ENCODE measurements around the gene EXOSC7.
"Not testable (repeated sequence)": the region's sequence is repeated elsewhere in the genome, so short reads cannot be mapped to it uniquely, and the experiment has no call there.

EXOSC7 gene

GRCh38 chr3:45026038-45026437 lies 50.0 kb downstream of the EXOSC7 start, which contains the start of gene CLEC3B:
CLEC3B (plus strand) TSS chr3:45026303; CDS start chr3:45026363, 60 bp downstream.
- no peak for DNase-seq

- DNase-seq: no peak
Measured at GRCh38 chr3:45026957-45027356, 50.9 kb downstream of the EXOSC7 start.

- DNase-seq: no peak
Measured at GRCh38 chr3:45027441-45027840, 51.4 kb downstream of the EXOSC7 start.

- DNase-seq: no peak
Measured at GRCh38 chr3:45029216-45029615, 53.2 kb downstream of the EXOSC7 start.

- DNase-seq: no peak
Measured at GRCh38 chr3:45029661-45030060, 53.6 kb downstream of the EXOSC7 start.

GRCh38 chr3:45031531-45031930 lies 55.5 kb downstream of the EXOSC7 start:
- no peak for DNase-seq

- no peak for DNase-seq
Measured at GRCh38 chr3:45032113-45032512, 56.1 kb downstream of the EXOSC7 start.

GRCh38 chr3:45033791-45034190 lies 57.7 kb downstream of the EXOSC7 start:
- no peak for DNase-seq

- no peak for DNase-seq
Measured at GRCh38 chr3:45034612-45035252, 58.7 kb downstream of the EXOSC7 start.

GRCh38 chr3:45035441-45036301 lies 59.6 kb downstream of the EXOSC7 start:
- DNase-seq: no peak

- DNase-seq: no peak
Measured at GRCh38 chr3:45037720-45038455, 61.8 kb downstream of the EXOSC7 start.

- DNase-seq: no peak
Measured at GRCh38 chr3:45041666-45042065, 65.6 kb downstream of the EXOSC7 start.

- DNase-seq: no peak
Measured at GRCh38 chr3:45042162-45042561, 66.1 kb downstream of the EXOSC7 start.

- DNase-seq: no peak
Measured at GRCh38 chr3:45043728-45044299, 67.8 kb downstream of the EXOSC7 start.

- DNase-seq: no peak
Measured at GRCh38 chr3:45048244-45048643, 72.2 kb downstream of the EXOSC7 start.

- no peak for DNase-seq
Measured at GRCh38 chr3:45049807-45050206, 73.8 kb downstream of the EXOSC7 start.

- DNase-seq: no peak
Measured at GRCh38 chr3:45051685-45052084, 75.6 kb downstream of the EXOSC7 start.

- DNase-seq: not testable (repeated sequence)
Measured at GRCh38 chr3:45053805-45054195, 77.8 kb downstream of the EXOSC7 start.

- DNase-seq: no peak
Measured at GRCh38 chr3:45054196-45054857, 78.3 kb downstream of the EXOSC7 start.

GRCh38 chr3:45055032-45055410 lies 79.0 kb downstream of the EXOSC7 start:
- no peak for DNase-seq

- no peak for DNase-seq
Measured at GRCh38 chr3:45055411-45056143, 79.5 kb downstream of the EXOSC7 start.

Measured in activated gamma-delta T cell (primary cell).